ENCODE data around the gene CHST12. TPM values are rescaled to one million over a fixed set of nuclear protein-coding genes. Genes with fewer than 3 reads are reported as not detected.
A peak's percentile ranks its signal among the peaks of the same experiment; 100 is the strongest.

Gene CHST12
- total and polyA plus RNA-seq, 10 of the 15 experiments (the other 5 are each of a cell fraction or from before 2014, with no cell fraction given) = 0.05 to 14.2 (median 3.3) TPM

DNA sequence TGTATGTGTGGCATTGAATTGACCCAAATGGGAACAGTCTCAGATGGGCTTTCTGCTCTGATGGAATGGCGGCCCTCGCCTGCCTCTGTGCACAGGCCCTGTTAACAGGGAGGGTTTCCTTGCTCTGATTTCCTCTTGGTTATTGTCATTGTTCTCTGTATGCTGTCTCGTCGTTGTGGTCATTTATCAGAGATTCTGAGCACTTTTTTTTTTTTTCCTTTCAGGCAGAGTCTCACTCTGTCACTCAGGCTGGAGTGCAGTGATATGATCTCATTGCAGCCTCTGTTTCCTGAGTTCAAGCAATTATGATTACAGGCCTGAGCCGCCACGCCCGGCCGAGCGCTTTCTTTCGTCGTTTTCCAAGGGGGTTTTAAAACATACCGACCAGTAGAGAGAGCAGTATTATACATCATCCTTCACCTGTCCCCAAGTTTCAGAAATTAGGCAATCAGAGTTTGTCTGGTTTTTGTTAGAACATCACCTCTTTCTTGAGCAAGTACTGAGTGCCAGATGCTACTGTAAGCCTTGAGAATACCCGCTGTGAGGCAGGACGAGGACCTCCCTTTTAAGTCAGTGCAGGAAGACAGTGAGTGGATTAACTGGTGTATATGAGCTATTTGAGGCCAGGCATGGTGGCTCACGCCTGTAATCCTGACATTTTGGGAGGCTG lies 6.5 kb downstream of the CHST12 start:
- Histone ChIP-seq H3K9me3 (replicated peaks; ENCODE audit: control insufficient read depth, insufficient read depth, low read length) (no peaks in the 10 kb centered on the region), H4K20me1 (ENCODE audit: control insufficient read depth, insufficient read depth) (no peaks in the 10 kb centered on the region; the same call in 1 of the 2 replicates), H3K4me1 (ENCODE audit: control insufficient read depth, insufficient read depth, low read length) (peaks cover 38% of the 10 kb centered on the region), H2AFZ (ENCODE audit: control insufficient read depth, low read depth, low read length) (no peak overlapping the region), H3K36me3 (ENCODE audit: control insufficient read depth in 2 of 2, insufficient read depth in 2 of 2, low read length in 1 of 2) (peaks cover 0 to 6% of the 10 kb centered on the region in 2 experiments; a peak in 1 of 4 replicates), H3K4me2 (ENCODE audit: control insufficient read depth, insufficient read depth) (peak overlapping the region; percentile 36), H3K9ac (ENCODE audit: control insufficient read depth, insufficient read depth, low read length) (no peak overlapping the region), H3K79me2 (ENCODE audit: control insufficient read depth, insufficient read depth, low read length) (peaks cover 31% of the 10 kb centered on the region), H3K27me3 (replicated peaks in 1 of 2; ENCODE audit: control insufficient read depth in 2 of 2, insufficient read depth in 2 of 2, low read length in 1 of 2) (no peaks in the 10 kb centered on the region), H3K27ac (ENCODE audit: control insufficient read depth, insufficient read depth) (no peak overlapping the region), H3K4me3 (no peak overlapping the region)
- 93% methylated on average over 15 of the region's 15 CpGs for WGBS (ENCODE audit: insufficient coverage, insufficient replicate concordance, low lambda C conversion rate, missing lambda C conversion rate)
- RAD21 ChIA-PET (ENCODE audit: unreplicated experiment) = no interaction called here
- CTCF ChIA-PET = interaction anchor here (0.6 to 1.1 kb wide), 4 partner anchors 26 to 247 kb away, joined by 3 read pairs; no protein-coding TSS in a partner anchor
- in situ Hi-C loops (cut with MboI) (no loop called here), intact Hi-C loops (cut with micrococcal nuclease; ENCODE audit: unreplicated experiment) (loop anchor here (5.0 kb wide), 1 partner anchor 113 kb away; no protein-coding TSS in a partner anchor)
- peak; percentile 23; the same call in 1 of the 2 replicates for TF ChIP-seq ATF7 (IDR thresholded peaks at IDR 0.05; ENCODE audit: low read depth)
- TF ChIP-seq, protein P1, sequence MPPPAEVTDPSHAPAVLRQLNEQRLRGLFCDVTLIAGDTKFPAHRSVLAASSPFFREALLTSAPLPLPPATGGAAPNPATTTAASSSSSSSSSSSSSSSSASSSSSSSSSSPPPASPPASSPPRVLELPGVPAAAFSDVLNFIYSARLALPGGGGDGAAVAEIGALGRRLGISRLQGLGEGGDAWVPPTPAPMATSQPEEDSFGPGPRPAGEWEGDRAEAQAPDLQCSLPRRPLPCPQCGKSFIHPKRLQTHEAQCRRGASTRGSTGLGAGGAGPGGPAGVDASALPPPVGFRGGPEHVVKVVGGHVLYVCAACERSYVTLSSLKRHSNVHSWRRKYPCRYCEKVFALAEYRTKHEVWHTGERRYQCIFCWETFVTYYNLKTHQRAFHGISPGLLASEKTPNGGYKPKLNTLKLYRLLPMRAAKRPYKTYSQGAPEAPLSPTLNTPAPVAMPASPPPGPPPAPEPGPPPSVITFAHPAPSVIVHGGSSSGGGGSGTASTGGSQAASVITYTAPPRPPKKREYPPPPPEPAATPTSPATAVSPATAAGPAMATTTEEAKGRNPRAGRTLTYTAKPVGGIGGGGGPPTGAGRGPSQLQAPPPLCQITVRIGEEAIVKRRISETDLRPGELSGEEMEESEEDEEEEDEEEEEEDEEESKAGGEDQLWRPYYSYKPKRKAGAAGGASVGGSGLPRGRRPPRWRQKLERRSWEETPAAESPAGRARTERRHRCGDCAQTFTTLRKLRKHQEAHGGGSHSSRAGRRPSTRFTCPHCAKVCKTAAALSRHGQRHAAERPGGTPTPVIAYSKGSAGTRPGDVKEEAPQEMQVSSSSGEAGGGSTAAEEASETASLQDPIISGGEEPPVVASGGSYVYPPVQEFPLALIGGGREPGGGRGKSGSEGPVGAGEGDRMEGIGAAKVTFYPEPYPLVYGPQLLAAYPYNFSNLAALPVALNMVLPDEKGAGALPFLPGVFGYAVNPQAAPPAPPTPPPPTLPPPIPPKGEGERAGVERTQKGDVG (CRISPR knock-in tag; IDR thresholded peaks at IDR 0.05) = no peak
- TF ChIP-seq RAD21 (IDR thresholded peaks at IDR 0.05; ENCODE audit: insufficient read depth, low read depth, low read length) = no peak
- TF ChIP-seq BCL11A (IDR thresholded peaks at IDR 0.05; ENCODE audit: low read depth, low read length) = no peak
- no peak for TF ChIP-seq EP300 (IDR thresholded peaks at IDR 0.05; ENCODE audit: borderline replicate concordance in 1 of 2, control insufficient read depth in 1 of 2, low read depth in 2 of 2, low read length in 2 of 2)
- TF ChIP-seq SMAD5 (IDR thresholded peaks at IDR 0.05; ENCODE audit: low read depth) = no peak
- TF ChIP-seq, protein P2, sequence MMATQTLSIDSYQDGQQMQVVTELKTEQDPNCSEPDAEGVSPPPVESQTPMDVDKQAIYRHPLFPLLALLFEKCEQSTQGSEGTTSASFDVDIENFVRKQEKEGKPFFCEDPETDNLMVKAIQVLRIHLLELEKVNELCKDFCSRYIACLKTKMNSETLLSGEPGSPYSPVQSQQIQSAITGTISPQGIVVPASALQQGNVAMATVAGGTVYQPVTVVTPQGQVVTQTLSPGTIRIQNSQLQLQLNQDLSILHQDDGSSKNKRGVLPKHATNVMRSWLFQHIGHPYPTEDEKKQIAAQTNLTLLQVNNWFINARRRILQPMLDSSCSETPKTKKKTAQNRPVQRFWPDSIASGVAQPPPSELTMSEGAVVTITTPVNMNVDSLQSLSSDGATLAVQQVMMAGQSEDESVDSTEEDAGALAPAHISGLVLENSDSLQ (IDR thresholded peaks at IDR 0.05) = peak; percentile 63; the same call in 1 of the 2 replicates
- no peak for TF ChIP-seq TCF7 (IDR thresholded peaks at IDR 0.05; ENCODE audit: borderline replicate concordance)
- TF ChIP-seq HCFC1 (IDR thresholded peaks at IDR 0.05; ENCODE audit: low read length) = no peak
- TF ChIP-seq MEF2A (IDR thresholded peaks at IDR 0.05; ENCODE audit: insufficient read depth, low read depth, low read length) = no peak
- 0 out of 2 replicates have a peak, but pooled peaks have one; percentile 20 for TF ChIP-seq IKZF1 (conservative IDR thresholded peaks at IDR 0.05)
- no TSS peak for BruUV-seq (replicated peaks)
- DNase-seq (ENCODE audit: low read depth, low spot score) = no peak
- POLR2A ChIA-PET = interaction anchor here (0.5 kb wide), 1 partner anchor 232 kb away, joined by 3 read pairs; no protein-coding TSS in a partner anchor
- SMC1A ChIA-PET (ENCODE audit: uncharacterized antibody, unreplicated experiment) = interaction anchor here (1.0 kb wide), 1 partner anchor 59 kb away, joined by 4 read pairs; no protein-coding TSS in a partner anchor
- peak; percentile 3 for ATAC-seq
- no peak for FAIRE-seq

Measured in GM12878 (cell line).